CD8-positive, alpha-beta memory T cell (primary cell): ENCODE measurements around the gene TMEM200B. TPM values are rescaled to one million over a fixed set of nuclear protein-coding genes. Genes with fewer than 3 reads are reported as not detected.
A peak's percentile ranks its signal among the peaks of the same experiment; 100 is the strongest.

Experiments
- CTCF ChIA-PET: fragments of 350-600 bp; sonication (Branson Sonifier 250); formaldehyde crosslinking; loops from one replicate; lab custom pipeline; 2021; ENCODE audit warnings: antibody characterized with exemption; lab: Charles Lee
- POLR2A ChIA-PET: fragments of 350-600 bp; sonication (Branson Sonifier 250); formaldehyde crosslinking; loops from one replicate; lab custom pipeline; 2021; ENCODE audit warnings: antibody characterized with exemption; lab: Charles Lee
- DNase-seq, 5 donors: peaks; one replicate each; pipeline versions ENCODE4 v3.0.0 to v3.0.0-alpha.2; 2020 to 2022; ENCODE audit warnings: mixed read lengths in 1 of 5
- H3K27ac ChIP-seq: one replicate; pipeline ENCODE4 v1.7.0; 2013; ENCODE audit warnings: low read depth, mild to moderate bottlenecking, low read length, moderate library complexity
- H3K27me3 ChIP-seq: 2 replicates; pipeline ENCODE4 v1.7.0; 2013; ENCODE audit warnings: low read length, mild to moderate bottlenecking; ENCODE audit not compliant: insufficient read depth, poor library complexity, severe bottlenecking
- H3K36me3 ChIP-seq: 2 replicates; pipeline ENCODE4 v1.7.0; 2013; ENCODE audit warnings: mild to moderate bottlenecking, low read length, moderate library complexity; ENCODE audit not compliant: insufficient read depth
- H3K4me1 ChIP-seq: 2 replicates; pipeline ENCODE4 v1.7.0; 2013; ENCODE audit warnings: mild to moderate bottlenecking, low read length, moderate library complexity; ENCODE audit not compliant: insufficient read depth
- H3K4me3 ChIP-seq: 2 replicates; pipeline ENCODE4 v1.7.0; 2013; ENCODE audit warnings: mild to moderate bottlenecking, low read length
- H3K9me3 ChIP-seq: 2 replicates; pipeline ENCODE4 v1.7.0; 2013; ENCODE audit warnings: mild to moderate bottlenecking, low read length
- H3K27ac Mint-ChIP-seq, 8 donors: one replicate each; pipeline ENCODE4 v1.8.0; 2020 to 2021; ENCODE audit warnings: mixed read lengths in 8 of 8, mild to moderate bottlenecking in 6 of 8, inconsistent platforms in 3 of 8, moderate library complexity in 3 of 8
- H3K27me3 Mint-ChIP-seq, 2 donors: one replicate each; pipeline ENCODE4 v1.8.0; 2020 to 2021; ENCODE audit warnings: mixed read lengths in 2 of 2, mild to moderate bottlenecking in 1 of 2, moderate library complexity in 1 of 2
- H3K36me3 Mint-ChIP-seq, 3 donors: one replicate each; pipeline ENCODE4 v1.8.0; 2020 to 2021; ENCODE audit warnings: mixed read lengths in 3 of 3, inconsistent platforms in 1 of 3, mild to moderate bottlenecking in 1 of 3
- H3K4me1 Mint-ChIP-seq, 3 donors: one replicate each; pipeline ENCODE4 v1.8.0; 2020 to 2021; ENCODE audit warnings: mixed read lengths in 3 of 3, inconsistent platforms in 1 of 3, mild to moderate bottlenecking in 1 of 3
- H3K4me3 Mint-ChIP-seq, 7 donors: one replicate each; pipeline ENCODE4 v1.8.0; 2020 to 2021; ENCODE audit warnings: mixed read lengths in 7 of 7, mild to moderate bottlenecking in 6 of 7, moderate library complexity in 4 of 7, inconsistent platforms in 2 of 7
- H3K9me3 Mint-ChIP-seq, 5 donors: one replicate each; pipeline ENCODE4 v1.8.0; 2020 to 2022; ENCODE audit warnings: mixed read lengths in 5 of 5, mild to moderate bottlenecking in 3 of 5, moderate library complexity in 2 of 5, inconsistent platforms in 1 of 5
- polyA plus RNA-seq: library from polyadenylated mRNA; unstranded; fragments of 300-500 nt; fragmentation: Illumina TruSeq; gene quantifications from one replicate; pipeline ENCODE4 v1.2.3, GENCODE V29; 2021
- total RNA-seq, 2 experiments: library from RNA; stranded (reverse); gene quantifications; one replicate each; pipeline ENCODE4 v1.2.3, GENCODE V29; 2021

TMEM200B gene
- total and polyA plus RNA-seq, 3 experiments from 2014 or later: 0.12 to 0.38 (median 0.31) TPM

DNA sequence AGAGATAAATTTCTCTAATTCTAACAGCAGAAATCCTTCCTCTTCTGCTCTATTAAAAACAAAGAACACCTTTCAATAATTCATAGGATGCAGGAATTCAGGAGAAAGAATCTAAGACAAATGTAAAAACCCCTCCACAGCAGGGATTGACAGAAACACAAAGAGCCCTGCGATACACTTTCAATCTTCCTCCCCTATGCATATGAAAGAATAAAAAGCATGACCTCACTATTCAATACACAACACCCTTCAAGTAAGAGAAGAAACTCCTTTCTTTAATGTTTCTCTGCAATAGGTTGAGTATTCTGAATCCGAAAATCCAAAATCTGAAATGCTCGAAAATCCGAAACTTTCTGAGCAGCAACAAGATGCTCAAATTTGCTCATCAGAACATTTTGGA, 40.9 kb upstream of the TMEM200B start:
- no peaks in the 10 kb centered on the region for H3K27me3 Mint-ChIP-seq
- Histone ChIP-seq H3K27ac (no peak overlapping the region), H3K36me3 (peaks cover 21% of the 10 kb centered on the region), H3K9me3 (no peaks in the 10 kb centered on the region), H3K4me3 (no peak overlapping the region), H3K4me1 (peaks cover 21% of the 10 kb centered on the region), H3K27me3 (no peaks in the 10 kb centered on the region)
- H3K4me3 Mint-ChIP-seq: no peak overlapping the region
- peaks cover 63 to 87% (median 80%) of the 10 kb centered on the region in 3 donors for H3K4me1 Mint-ChIP-seq
- DNase-seq: no peak
- ChIA-PET CTCF (no interaction called here), POLR2A (no interaction called here)
- no peaks in the 10 kb centered on the region for H3K9me3 Mint-ChIP-seq
- peak overlapping the region in 4 of 8 donors; percentile 6 to 69 (median 40) for H3K27ac Mint-ChIP-seq
- H3K36me3 Mint-ChIP-seq: peaks cover 0 to 78% (median 16%) of the 10 kb centered on the region in 3 donors

DNA sequence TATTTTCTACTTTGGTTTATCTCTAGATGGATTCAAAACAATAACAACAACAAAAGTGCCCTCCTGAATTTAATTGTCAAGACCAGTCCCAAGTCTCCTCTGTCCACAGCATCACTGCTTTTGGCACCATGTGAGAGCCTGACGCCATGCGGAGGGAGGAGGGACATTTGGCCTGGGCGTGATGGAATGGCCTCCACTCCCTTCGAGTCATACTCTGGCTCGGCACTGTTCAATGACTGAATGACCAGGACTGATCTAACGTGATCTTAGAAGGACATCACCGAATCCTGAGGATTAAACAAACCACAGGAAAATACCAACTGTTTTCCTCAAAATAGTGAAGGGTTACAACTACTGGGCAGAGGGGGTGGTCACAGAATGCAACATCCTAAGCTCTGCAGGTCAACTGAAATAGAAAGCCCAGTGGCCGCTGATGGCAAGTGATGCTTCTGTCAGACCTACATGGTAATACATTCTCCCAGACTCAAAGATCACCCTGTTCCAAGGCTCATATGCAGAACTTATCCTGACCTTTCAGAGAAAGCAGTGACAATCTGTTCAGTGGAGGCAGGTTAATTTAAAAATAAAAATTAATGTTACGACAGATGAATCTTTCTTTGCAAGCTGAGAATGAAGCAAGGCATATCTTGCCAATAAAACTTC, 38.9 kb upstream of the TMEM200B start:
- H3K4me3 ChIP-seq: no peak overlapping the region
- Mint-ChIP-seq H3K4me3 (no peak overlapping the region), H3K27me3 (no peaks in the 10 kb centered on the region), H3K9me3 (no peaks in the 10 kb centered on the region), H3K36me3 (peaks cover 0 to 83% (median 17%) of the 10 kb centered on the region in 3 donors), H3K27ac (no peak overlapping the region), H3K4me1 (peaks cover 50 to 71% (median 64%) of the 10 kb centered on the region in 3 donors)
- no peaks in the 10 kb centered on the region for H3K27me3 ChIP-seq
- peaks cover 16% of the 10 kb centered on the region for H3K4me1 ChIP-seq
- no peak for DNase-seq
- H3K9me3 ChIP-seq: no peaks in the 10 kb centered on the region
- H3K36me3 ChIP-seq: peaks cover 36% of the 10 kb centered on the region
- ChIA-PET CTCF (no interaction called here), POLR2A (no interaction called here)
- H3K27ac ChIP-seq: no peak overlapping the region

DNA sequence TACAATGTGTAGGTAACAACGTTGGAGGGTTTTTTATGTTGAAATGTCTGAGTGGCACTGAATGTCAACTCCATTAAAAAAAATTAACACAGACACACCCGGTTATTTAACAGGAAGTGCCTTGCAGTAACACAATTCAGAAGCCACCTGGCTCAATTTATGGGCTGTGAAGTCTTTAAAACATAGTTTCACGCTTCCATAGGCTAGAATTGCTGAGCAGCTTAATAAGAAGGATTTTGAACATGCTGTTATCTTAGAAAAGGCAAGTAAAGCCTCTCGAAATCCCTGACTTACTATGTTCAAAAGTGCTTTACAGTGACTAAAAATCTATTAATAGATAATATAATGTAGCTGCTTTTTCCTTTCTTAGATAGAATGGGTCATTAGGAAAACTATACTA, 38.3 kb upstream of the TMEM200B start:
- no peak overlapping the region for H3K4me3 ChIP-seq
- H3K4me1 Mint-ChIP-seq: peaks cover 48 to 65% (median 60%) of the 10 kb centered on the region in 3 donors
- DNase-seq: no peak
- no peak overlapping the region for H3K27ac ChIP-seq
- peaks cover 16% of the 10 kb centered on the region for H3K4me1 ChIP-seq
- no peaks in the 10 kb centered on the region for H3K27me3 ChIP-seq
- peak overlapping the region in 1 of 8 donors; percentile 10 for H3K27ac Mint-ChIP-seq
- ChIA-PET POLR2A (no interaction called here), CTCF (no interaction called here)
- H3K36me3 ChIP-seq: peaks cover 39% of the 10 kb centered on the region
- no peaks in the 10 kb centered on the region for H3K9me3 ChIP-seq
- H3K27me3 Mint-ChIP-seq: no peaks in the 10 kb centered on the region
- H3K36me3 Mint-ChIP-seq: peaks cover 0 to 84% (median 19%) of the 10 kb centered on the region in 3 donors
- H3K9me3 Mint-ChIP-seq: no peaks in the 10 kb centered on the region
- H3K4me3 Mint-ChIP-seq: no peak overlapping the region

DNA sequence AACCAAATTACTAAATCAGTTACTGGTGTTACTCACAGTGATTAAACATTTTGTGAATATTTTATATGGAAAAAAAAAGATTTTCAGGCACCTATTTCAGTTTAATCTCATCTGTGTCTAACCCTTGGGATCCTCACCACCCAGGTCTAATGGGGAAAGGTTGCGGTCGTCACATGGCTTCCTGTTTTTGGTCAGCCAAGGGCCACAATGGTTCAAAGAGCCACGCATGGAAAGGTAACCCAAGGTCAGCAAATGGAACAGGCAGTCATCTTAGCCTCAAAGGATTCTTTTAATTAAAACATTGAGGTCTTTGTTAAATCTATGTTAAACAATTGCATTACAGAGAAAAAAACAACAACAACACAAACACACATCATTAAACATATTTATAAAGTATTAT, 36.1 kb upstream of the TMEM200B start:
- CTCF ChIA-PET: no interaction called here
- peaks cover 16% of the 10 kb centered on the region for H3K4me1 ChIP-seq
- H3K27ac Mint-ChIP-seq: no peak overlapping the region

DNA sequence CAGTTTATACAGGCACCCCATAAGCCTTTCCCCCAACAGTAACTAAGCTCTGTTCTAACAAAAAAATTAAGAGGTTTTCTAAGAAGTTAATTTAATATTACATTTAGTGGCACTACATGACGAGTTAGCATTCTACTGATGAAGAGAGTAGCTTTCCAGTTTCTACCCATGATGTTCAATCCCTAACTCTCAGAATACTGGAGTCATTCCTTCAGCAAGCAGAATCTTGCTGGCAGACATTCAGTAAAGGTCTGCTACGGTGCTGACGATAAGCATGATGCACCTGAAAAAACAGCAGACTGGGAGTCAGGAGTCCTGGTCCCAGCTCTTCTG, 33.5 kb upstream of the TMEM200B start:
- H3K9me3 Mint-ChIP-seq: no peaks in the 10 kb centered on the region
- H3K27ac Mint-ChIP-seq: peak overlapping the region in 1 of 8 donors; percentile 24
- no peaks in the 10 kb centered on the region for H3K27me3 Mint-ChIP-seq
- POLR2A ChIA-PET: no interaction called here
- Histone ChIP-seq H3K9me3 (no peaks in the 10 kb centered on the region), H3K4me3 (no peak overlapping the region), H3K27me3 (no peaks in the 10 kb centered on the region), H3K4me1 (peaks cover 6% of the 10 kb centered on the region), H3K36me3 (peaks cover 68% of the 10 kb centered on the region), H3K27ac (peak overlapping the region; percentile 79)
- peaks cover 0 to 87% (median 17%) of the 10 kb centered on the region in 3 donors for H3K36me3 Mint-ChIP-seq
- CTCF ChIA-PET: interaction anchor here (0.6 to 1.2 kb wide), 4 partner anchors 10 to 273 kb away, joined by 3 to 4 read pairs (median 4); no protein-coding TSS in a partner anchor
- peaks cover 15 to 22% (median 20%) of the 10 kb centered on the region in 3 donors for H3K4me1 Mint-ChIP-seq
- DNase-seq: no peak
- no peak overlapping the region for H3K4me3 Mint-ChIP-seq

More for the DNA sequence above, 36.1 kb upstream of the TMEM200B start:
- no peak overlapping the region for H3K27ac ChIP-seq
- Mint-ChIP-seq H3K9me3 (no peaks in the 10 kb centered on the region), H3K4me3 (no peak overlapping the region), H3K36me3 (peaks cover 0 to 82% (median 17%) of the 10 kb centered on the region in 3 donors), H3K27me3 (no peaks in the 10 kb centered on the region), H3K4me1 (peaks cover 35 to 47% (median 45%) of the 10 kb centered on the region in 3 donors)
- peaks cover 44% of the 10 kb centered on the region for H3K36me3 ChIP-seq
- H3K9me3 ChIP-seq: no peaks in the 10 kb centered on the region
- POLR2A ChIA-PET: no interaction called here
- no peaks in the 10 kb centered on the region for H3K27me3 ChIP-seq
- no peak overlapping the region for H3K4me3 ChIP-seq
- DNase-seq: no peak

DNA sequence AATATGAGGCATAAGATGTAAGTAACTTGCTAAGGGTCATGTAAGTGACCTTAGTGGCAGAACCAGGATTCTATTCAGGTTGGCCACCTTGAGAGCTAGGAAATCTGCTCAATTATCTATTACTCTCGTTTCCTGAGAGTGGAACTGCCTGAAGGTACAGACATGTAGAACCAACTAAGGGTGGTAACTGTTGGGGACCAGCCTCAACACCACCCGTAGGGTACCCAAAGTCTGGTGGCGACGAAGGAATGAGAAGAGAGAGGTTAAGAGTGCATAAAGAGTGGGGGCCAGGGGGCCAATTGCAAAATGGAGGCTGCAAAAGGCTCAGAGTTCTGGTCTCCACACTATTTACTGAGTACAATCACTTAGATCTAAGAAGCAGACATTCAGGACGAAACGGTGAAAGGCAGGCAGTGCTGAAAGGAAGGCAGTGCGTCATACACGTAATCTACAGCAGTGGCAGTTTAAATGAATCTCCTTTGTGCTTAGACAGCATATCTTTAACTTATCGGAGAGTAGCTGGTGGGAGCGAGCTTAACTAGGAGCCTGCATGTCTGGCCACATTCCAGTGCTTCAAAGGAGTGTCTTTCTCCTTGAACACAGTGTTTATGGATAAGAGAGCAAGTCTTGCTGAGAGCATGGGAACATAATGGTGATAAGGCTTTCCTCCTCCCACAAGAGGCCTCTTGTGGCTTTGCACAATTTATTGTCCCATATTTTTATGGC, 33.0 kb upstream of the TMEM200B start:
- no peak overlapping the region for H3K4me3 ChIP-seq
- CTCF ChIA-PET: interaction anchor here (0.6 to 1.2 kb wide), 4 partner anchors 11 to 273 kb away, joined by 3 to 4 read pairs (median 4); no protein-coding TSS in a partner anchor
- H3K36me3 ChIP-seq: peaks cover 73% of the 10 kb centered on the region
- POLR2A ChIA-PET: no interaction called here
- no peak for DNase-seq
- no peaks in the 10 kb centered on the region for H3K27me3 ChIP-seq
- no peaks in the 10 kb centered on the region for H3K9me3 Mint-ChIP-seq
- H3K27me3 Mint-ChIP-seq: no peaks in the 10 kb centered on the region
- H3K9me3 ChIP-seq: no peaks in the 10 kb centered on the region
- H3K4me3 Mint-ChIP-seq: no peak overlapping the region
- H3K27ac Mint-ChIP-seq: peak overlapping the region in 1 of 8 donors; percentile 24
- H3K4me1 Mint-ChIP-seq: peaks cover 14 to 19% (median 16%) of the 10 kb centered on the region in 3 donors
- H3K36me3 Mint-ChIP-seq: peaks cover under 1 to 88% (median 21%) of the 10 kb centered on the region in 3 donors
- peaks cover 1% of the 10 kb centered on the region for H3K4me1 ChIP-seq
- H3K27ac ChIP-seq: peak overlapping the region; percentile 79

DNA sequence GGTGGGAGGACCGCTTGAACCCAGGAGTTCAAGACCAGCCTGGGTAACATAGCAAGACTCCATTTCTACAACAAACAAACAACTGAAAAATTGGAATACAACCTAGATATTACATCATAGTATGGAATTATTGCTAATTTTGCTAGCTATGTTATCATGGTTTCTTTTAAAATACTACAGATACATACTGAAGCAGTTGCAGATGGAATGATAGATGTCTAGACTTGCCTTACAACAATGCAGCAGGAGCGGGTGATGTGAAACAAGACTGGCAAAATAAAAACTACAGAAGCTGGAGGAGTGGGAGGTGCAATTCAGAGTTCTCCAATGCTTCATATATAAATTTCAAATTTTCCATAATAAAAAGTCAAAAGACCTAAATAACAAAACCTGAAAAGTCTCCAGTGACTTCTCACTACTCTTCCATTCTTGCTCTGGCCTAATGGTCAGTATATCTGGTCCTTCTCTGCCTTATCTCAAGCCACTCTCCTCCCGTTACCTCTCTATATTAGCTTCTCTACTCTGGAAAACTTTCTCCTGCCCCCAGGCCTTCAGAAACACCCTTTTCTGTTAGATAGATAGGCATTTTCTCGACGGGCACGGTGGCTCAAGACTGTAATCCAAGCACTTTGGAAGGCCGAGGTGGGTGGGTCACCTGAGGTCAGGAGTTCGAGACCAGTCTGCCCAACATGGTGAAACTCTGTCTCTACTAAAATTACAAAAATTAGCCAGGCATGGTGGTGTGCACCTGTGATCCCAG, 28.5 kb upstream of the TMEM200B start:
- Histone ChIP-seq H3K4me3 (no peak overlapping the region), H3K36me3 (peaks cover 84% of the 10 kb centered on the region), H3K27me3 (no peaks in the 10 kb centered on the region), H3K4me1 (no peaks in the 10 kb centered on the region), H3K9me3 (no peaks in the 10 kb centered on the region), H3K27ac (no peak overlapping the region)
- CTCF ChIA-PET: no interaction called here
- peak overlapping the region in 2 of 8 donors; percentile 7 to 16 for H3K27ac Mint-ChIP-seq
- POLR2A ChIA-PET: no interaction called here
- H3K36me3 Mint-ChIP-seq: peaks cover 34 to 96% (median 40%) of the 10 kb centered on the region in 3 donors
- peaks cover 4 to 6% (median 4%) of the 10 kb centered on the region in 3 donors for H3K4me1 Mint-ChIP-seq
- H3K27me3 Mint-ChIP-seq: no peaks in the 10 kb centered on the region
- no peaks in the 10 kb centered on the region for H3K9me3 Mint-ChIP-seq
- no peak overlapping the region for H3K4me3 Mint-ChIP-seq
- DNase-seq: no peak
